Dedifferentiated amniotic fluid mesenchymal stem cell (primary cell): ENCODE measurements around the gene GAL3ST2.
"Not testable (repeated sequence)": the region's sequence is repeated elsewhere in the genome, so short reads cannot be mapped to it uniquely, and the experiment has no call there.

Source experiments
- DNase-seq: peaks from one replicate; pipeline ENCODE4 v3.0.0-alpha.2; 2016; ENCODE audit errors: extremely low spot score

GAL3ST2 gene

DNA sequence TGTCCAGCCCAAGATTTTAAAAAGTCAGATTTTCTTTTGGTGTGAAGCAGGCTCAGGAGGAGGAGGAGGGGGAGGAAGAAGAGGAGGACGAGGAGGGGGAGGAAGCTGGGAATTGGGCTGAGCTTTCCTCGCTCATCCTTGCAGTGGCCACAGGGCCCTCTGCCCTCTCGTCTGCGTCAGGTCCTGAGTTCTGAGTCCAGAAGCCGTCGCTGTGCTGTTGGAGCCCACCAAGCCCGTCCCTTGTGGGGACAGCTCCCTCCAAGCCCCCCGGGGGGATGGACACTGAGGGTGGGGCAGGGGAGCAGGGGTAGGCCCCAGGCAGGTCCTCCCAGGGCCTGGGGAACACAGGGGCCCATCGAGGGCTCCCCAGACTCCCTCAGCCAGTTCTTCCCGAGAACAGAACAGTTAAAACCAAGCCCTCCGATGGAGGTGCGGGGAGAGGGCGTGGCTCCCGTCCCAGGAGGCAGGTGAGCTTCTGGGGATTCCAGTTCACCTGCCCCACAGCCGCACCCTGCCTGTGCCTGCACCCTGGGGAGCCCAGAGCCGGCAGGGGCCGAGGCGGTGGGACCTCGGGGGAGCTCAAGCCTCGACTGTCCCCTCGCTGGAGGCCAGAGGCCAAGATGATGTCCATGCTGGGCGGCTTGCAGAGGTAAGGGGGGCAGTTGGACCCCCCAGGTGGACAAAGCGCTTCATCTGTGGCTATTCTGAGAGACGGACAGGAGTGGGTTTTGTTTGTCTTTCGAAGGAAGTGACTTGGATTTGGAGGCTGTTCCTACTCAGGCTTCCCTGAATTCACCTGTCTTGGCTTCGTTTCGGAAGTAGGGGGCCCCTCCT is at the start of gene GAL3ST2:
TSS of gene GAL3ST2 (plus strand) at position 487 of the 834 bp plus-strand sequence. CDS start at position 621, 134 bp downstream.
- no peak for DNase-seq

DNA sequence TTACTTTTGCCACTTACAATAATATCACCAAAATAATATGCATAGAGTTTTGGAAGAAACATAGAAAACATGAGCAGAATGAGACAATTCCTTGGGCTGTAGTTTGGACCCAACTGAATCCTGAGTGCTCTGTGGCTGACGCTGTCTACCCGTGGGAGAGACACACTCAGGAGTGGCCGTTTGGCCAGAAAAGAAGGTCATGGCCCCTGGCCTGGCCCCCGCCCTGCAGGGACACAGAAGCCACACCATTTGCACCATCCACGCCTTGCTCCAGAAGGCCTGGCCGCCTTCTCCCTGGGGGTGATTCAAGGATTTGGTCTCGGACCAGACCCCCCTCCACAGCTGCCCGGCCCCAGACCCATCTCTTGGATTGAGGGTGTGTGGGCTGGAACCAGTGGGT is 48.6 kb upstream of the GAL3ST2 start:
- DNase-seq: no peak

GRCh38 chr2:241728627-241729026 is 48.0 kb upstream of the GAL3ST2 start:
- no peak for DNase-seq

DNA sequence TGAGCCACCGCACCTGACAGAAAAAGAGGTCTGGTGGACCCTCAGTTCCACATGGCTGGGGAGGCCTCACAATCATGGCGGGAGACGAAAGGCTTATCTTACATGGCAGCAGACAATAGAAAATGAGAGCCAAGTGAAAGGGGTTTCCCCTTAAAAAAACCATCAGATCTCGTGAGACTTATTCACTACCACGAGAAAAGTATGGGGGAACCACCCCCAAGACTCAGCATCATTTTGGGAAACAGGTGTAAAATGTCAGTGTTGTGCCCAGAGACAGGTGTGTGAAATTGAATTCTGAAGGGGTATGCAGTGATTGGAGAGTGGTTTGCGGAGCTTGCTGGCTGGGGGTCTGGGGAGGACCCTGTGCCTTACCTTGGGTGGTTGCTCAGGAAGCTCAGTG is 46.8 kb upstream of the GAL3ST2 start:
- DNase-seq: no peak

GRCh38 chr2:241730671-241731293 is 45.8 kb upstream of the GAL3ST2 start:
- no peak for DNase-seq

DNA sequence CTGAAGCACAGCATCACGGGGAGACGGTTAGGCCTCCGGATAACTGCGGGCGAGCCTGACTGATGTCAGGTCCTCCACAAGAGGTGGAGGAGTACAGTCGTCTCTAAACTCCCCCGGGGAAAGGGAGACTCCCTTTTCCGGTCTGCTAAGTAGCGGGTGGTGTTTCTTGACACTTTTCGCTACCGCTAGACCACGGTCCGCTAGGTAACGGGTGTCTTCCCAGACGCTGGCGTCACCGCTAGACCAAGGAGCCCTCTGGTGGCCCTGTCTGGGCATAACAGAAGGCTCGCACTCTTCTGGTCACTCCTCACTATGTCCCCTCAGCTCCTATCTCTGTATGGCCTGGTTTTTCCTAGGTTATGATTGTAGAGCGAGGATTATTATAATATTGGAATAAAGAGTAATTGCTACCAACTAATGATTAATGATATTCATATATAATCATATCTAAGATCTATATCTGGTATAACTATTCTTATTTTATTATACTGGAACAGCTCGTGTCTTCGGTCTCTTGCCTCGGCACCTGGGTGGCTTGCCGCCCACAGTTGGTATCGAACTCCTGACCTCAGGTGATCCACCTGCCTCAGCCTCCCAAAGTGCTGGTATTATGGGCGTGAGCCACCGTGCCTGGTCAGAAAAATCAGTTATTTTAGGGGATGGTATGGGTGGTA is 44.0 kb upstream of the GAL3ST2 start:
- DNase-seq: not testable (repeated sequence)

- DNase-seq: no peak
Measured at GRCh38 chr2:241733391-241734207, 43.0 kb upstream of the GAL3ST2 start.

DNA sequence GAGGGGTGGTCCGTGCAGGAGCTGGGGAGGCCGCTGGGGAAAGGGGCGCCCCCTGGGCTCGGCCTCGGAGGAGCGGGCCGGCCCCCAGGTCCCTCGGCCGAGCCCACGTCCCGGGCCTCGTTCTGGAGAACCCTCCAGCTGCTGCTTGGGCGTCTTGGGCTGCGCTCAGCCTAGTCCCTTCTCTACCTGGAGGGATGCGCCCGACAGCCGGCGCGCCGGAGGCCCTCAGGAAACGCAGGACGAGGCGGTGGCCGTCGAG is 42.5 kb upstream of the GAL3ST2 start:
- DNase-seq: no peak

- DNase-seq: peak; percentile 72
Measured at GRCh38 chr2:241734467-241735208, 42.0 kb upstream of the GAL3ST2 start, which contains the start of gene D2HGDH. Gene D2HGDH, plus strand, starts transcription at chr2:241734630. Its CDS starts 595 bp downstream, at chr2:241735225.

DNA sequence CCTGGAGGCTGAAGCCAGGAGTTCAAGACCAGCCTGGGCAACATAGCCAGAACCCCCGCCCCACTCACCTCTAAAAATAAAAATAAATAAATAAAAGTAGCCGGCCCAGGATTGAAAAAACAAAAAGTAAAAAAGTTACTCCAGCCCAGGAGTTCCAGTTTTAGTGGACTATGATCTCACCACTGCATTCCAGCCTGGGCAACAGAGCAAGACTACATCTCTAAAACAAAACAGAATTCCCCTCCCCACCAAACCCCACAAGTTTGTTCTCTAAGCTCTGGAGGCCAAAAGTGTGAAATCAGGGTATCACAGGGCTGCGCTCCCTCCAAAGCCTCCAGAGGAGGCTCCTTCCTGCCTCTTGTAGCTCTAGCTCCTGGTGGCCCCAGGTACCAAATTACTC is 40.5 kb upstream of the GAL3ST2 start:
- no peak for DNase-seq

- no peak for DNase-seq
Measured at GRCh38 chr2:241738040-241738686, 38.5 kb upstream of the GAL3ST2 start.

DNA sequence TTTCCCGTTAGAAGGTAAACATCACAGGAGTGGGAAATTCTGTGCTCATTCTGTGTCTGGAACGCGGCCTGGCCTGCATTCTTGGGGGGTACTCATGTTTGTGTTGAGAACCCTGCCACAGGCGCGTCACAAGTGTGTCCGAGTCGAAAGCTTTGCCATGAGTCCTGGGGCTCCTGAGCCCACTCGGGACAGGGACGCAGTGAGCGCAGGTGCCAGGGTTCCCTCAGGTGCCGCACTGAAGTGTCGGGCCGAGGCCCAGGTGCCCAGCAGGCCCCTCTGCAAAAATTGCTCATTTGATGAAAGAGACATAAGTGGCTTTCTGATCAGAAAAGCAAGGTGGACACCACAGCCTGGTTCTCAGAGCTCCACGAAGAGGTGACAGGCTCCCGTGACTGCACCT is 37.4 kb upstream of the GAL3ST2 start:
- DNase-seq: no peak

- no peak for DNase-seq
Measured at GRCh38 chr2:241739651-241740050, 37.0 kb upstream of the GAL3ST2 start.

- DNase-seq: no peak
Measured at GRCh38 chr2:241741016-241741415, 35.6 kb upstream of the GAL3ST2 start.

DNA sequence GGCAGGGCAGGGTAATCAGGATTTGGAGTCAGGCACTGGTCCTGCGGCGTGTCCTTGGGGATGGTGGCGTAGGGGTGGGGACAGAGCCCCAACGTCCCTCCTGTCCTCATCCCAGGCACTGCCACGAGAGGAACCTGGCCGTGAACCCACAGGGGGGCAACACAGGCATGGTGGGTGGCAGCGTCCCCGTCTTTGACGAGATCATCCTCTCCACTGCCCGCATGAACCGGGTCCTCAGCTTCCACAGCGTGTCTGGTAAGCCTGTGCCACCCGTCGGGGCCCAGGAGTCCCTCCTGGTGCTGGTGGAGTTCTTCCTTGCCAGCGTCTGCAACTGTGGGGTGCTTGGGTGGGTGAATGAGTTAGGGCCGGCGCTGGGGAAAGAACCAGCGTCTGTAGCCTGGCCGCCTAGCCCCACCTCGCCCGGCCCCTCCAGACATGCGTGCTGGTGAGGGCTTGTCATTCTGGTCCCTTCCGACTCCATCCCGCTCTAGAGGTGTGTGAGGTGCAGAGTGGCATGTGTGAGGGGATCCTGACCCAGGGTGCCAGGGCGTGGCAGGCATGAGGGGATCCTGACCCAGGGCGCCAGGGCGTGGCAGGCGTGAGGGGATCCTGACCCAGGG is 34.2 kb upstream of the GAL3ST2 start:
- DNase-seq: no peak

DNA sequence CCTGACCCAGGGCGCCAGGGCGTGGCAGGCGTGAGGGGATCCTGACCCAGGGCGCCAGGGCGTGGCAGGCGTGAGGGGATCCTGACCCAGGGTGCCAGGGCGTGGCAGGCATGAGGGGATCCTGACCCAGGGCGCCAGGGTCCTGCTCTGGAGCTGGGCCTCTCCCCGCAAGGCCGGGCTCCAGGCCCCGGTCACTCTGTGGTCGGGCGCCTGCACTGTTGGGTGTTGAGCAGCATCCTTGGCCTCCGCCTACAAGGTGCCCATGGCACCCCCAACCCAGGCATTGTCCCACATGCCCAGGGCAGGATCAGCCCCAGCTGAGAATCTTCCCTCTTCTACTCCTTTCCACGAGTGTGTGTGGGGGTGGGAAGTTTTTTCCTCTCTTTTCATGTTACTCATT is 33.6 kb upstream of the GAL3ST2 start:
- DNase-seq: not testable (repeated sequence)

DNA sequence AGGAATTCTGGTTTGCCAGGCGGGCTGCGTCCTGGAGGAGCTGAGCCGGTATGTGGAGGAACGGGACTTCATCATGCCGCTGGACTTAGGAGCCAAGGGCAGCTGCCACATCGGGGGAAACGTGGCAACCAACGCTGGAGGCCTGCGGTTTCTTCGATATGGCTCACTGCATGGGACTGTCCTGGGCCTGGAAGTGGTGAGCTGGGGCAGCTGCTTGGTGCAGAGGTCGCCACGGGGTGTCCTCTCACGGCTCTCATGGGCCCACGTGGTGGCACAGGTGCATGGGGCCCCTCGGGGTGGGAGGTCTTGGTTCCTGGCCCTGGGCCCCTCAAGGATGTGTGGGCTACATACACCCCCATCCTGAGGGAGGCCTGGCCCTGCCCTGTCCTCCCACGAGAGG is 33.0 kb upstream of the GAL3ST2 start:
- DNase-seq: no peak

DNA sequence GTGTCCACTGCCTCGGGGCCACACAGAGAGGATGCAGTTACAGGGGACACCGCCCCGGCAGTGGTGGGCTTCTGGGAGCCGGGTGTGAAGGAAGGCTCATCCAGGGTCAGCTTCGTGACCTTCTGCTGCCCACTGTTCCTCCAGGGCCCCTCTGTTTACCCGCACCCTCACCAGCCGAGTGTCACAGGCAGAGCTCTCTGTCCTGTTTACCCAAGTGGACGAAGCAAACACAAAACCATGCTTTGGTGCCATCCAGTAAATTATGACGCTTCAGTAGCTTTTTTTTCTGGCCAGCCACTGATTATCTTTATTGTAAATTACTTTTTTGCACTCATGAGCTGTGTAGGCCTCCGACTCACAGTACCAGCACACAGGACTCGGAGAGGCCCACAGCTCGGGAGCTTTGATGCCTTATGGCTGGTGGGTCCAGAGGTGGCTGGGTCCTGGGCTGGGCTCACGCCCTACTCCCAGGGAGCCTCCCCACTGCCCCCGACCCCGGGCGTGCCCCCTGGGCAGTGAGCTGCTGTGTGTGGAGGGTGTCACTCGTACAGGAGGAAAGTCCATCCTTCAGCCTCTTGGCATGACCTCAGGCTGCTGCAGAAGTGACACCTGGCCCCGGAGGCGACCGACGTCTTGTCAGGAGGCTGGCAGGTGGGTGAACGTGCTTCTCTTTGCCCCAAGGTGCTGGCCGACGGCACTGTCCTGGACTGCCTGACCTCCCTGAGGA is 32.4 kb upstream of the GAL3ST2 start:
- no peak for DNase-seq

DNA sequence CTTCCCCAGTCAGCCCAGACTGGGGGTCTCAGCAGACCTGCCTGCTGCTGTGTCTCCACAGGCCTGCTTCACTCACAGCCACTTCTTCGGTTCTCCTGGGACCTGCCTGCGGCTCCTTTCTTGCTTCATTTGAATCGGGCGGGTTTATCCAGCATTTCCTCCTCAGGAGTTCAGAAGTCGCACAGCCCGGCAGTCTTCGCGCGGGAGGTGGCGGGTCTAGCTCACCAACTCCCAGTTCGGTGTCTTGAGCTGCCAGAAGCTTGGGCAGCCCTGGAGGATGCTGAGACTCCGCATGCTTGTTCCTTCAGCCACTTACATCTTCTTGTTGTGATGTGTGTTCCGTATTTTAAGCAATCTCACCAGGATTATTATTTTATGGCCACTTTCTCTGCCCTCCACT is 31.3 kb upstream of the GAL3ST2 start:
- DNase-seq: no peak

- DNase-seq: no peak
Measured at GRCh38 chr2:241746084-241746483, 30.5 kb upstream of the GAL3ST2 start.
